ENCODE data around the gene TMBIM4. TPM values are rescaled to one million over a fixed set of nuclear protein-coding genes. Genes with fewer than 3 reads are reported as not detected.

TMBIM4 gene
- total and polyA plus RNA-seq, 4 donors: 58.6 to 154 (median 102) TPM

GRCh38 chr12:66087365-66087943 is 82.3 kb downstream of the TMBIM4 start:
- peak; percentile 59 for DNase-seq (ENCODE audit: low spot score)
- 32% methylated on average over 10 of the region's 10 CpGs for WGBS
- no peaks in the 10 kb centered on the region for H3K4me1 ChIP-seq (ENCODE audit: control insufficient read depth in 4 of 4, insufficient read depth in 4 of 4, low read length in 3 of 4)
- H3K27ac ChIP-seq (ENCODE audit: low read depth in 1 of 2, low read length in 2 of 2): no peak overlapping the region
- no peak for TF ChIP-seq FOXA1 (IDR thresholded peaks at IDR 0.05)
- no peak for TF ChIP-seq NR2F2 (IDR thresholded peaks at IDR 0.05)
- no peak for TF ChIP-seq GABPA (IDR thresholded peaks at IDR 0.05 in 1 of 2, conservative IDR thresholded peaks at IDR 0.05 in 1 of 2)
- no peak for TF ChIP-seq JUND (IDR thresholded peaks at IDR 0.05)
- TF ChIP-seq, protein P1, sequence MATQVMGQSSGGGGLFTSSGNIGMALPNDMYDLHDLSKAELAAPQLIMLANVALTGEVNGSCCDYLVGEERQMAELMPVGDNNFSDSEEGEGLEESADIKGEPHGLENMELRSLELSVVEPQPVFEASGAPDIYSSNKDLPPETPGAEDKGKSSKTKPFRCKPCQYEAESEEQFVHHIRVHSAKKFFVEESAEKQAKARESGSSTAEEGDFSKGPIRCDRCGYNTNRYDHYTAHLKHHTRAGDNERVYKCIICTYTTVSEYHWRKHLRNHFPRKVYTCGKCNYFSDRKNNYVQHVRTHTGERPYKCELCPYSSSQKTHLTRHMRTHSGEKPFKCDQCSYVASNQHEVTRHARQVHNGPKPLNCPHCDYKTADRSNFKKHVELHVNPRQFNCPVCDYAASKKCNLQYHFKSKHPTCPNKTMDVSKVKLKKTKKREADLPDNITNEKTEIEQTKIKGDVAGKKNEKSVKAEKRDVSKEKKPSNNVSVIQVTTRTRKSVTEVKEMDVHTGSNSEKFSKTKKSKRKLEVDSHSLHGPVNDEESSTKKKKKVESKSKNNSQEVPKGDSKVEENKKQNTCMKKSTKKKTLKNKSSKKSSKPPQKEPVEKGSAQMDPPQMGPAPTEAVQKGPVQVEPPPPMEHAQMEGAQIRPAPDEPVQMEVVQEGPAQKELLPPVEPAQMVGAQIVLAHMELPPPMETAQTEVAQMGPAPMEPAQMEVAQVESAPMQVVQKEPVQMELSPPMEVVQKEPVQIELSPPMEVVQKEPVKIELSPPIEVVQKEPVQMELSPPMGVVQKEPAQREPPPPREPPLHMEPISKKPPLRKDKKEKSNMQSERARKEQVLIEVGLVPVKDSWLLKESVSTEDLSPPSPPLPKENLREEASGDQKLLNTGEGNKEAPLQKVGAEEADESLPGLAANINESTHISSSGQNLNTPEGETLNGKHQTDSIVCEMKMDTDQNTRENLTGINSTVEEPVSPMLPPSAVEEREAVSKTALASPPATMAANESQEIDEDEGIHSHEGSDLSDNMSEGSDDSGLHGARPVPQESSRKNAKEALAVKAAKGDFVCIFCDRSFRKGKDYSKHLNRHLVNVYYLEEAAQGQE (IDR thresholded peaks at IDR 0.05): no peak
- TF ChIP-seq, protein P2, sequence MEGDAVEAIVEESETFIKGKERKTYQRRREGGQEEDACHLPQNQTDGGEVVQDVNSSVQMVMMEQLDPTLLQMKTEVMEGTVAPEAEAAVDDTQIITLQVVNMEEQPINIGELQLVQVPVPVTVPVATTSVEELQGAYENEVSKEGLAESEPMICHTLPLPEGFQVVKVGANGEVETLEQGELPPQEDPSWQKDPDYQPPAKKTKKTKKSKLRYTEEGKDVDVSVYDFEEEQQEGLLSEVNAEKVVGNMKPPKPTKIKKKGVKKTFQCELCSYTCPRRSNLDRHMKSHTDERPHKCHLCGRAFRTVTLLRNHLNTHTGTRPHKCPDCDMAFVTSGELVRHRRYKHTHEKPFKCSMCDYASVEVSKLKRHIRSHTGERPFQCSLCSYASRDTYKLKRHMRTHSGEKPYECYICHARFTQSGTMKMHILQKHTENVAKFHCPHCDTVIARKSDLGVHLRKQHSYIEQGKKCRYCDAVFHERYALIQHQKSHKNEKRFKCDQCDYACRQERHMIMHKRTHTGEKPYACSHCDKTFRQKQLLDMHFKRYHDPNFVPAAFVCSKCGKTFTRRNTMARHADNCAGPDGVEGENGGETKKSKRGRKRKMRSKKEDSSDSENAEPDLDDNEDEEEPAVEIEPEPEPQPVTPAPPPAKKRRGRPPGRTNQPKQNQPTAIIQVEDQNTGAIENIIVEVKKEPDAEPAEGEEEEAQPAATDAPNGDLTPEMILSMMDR (IDR thresholded peaks at IDR 0.05; ENCODE audit: low read depth, low read length, missing input control): peak; percentile 85
- TF ChIP-seq, protein P3, sequence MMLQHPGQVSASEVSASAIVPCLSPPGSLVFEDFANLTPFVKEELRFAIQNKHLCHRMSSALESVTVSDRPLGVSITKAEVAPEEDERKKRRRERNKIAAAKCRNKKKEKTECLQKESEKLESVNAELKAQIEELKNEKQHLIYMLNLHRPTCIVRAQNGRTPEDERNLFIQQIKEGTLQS (IDR thresholded peaks at IDR 0.05): no peak
- TF ChIP-seq RAD21 (IDR thresholded peaks at IDR 0.05): peak; percentile 92 to 93
- TF ChIP-seq HNF4A (conservative IDR thresholded peaks at IDR 0.05): no peak
- no peak for TF ChIP-seq RXRA (IDR thresholded peaks at IDR 0.05)
- TF ChIP-seq HNF4G (IDR thresholded peaks at IDR 0.05): no peak
- no peak for TF ChIP-seq FOXA2 (IDR thresholded peaks at IDR 0.05)
- peak; percentile 75 for TF ChIP-seq YY1 (IDR thresholded peaks at IDR 0.05)
- no peak for TF ChIP-seq ZBTB33 (IDR thresholded peaks at IDR 0.05)
- no peak for TF ChIP-seq MAX (IDR thresholded peaks at IDR 0.05)
- no peaks in the 10 kb centered on the region for H3K36me3 ChIP-seq (ENCODE audit: control insufficient read depth in 4 of 4, insufficient read depth in 3 of 4, low read depth in 1 of 4, low read length in 3 of 4)
- H3K4me3 ChIP-seq (ENCODE audit: low read depth in 1 of 3, low read length in 3 of 3): no peak overlapping the region
- H3K27me3 ChIP-seq (ENCODE audit: control insufficient read depth in 4 of 4, insufficient read depth in 4 of 4, low read length in 3 of 4): no peaks in the 10 kb centered on the region
- H3K9ac ChIP-seq (ENCODE audit: low read depth in 1 of 2, low read length in 2 of 2): no peak overlapping the region
- no peaks in the 10 kb centered on the region for H3K9me3 ChIP-seq (ENCODE audit: control insufficient read depth in 4 of 4, low read length in 3 of 4)

- Histone ChIP-seq H3K27ac (ENCODE audit: low read depth in 1 of 2, low read length in 2 of 2) (no peak overlapping the region), H3K9ac (ENCODE audit: low read depth in 1 of 2, low read length in 2 of 2) (no peak overlapping the region), H3K9me3 (ENCODE audit: control insufficient read depth in 4 of 4, low read length in 3 of 4) (no peaks in the 10 kb centered on the region), H3K27me3 (ENCODE audit: control insufficient read depth in 4 of 4, insufficient read depth in 4 of 4, low read length in 3 of 4) (no peaks in the 10 kb centered on the region), H3K4me1 (ENCODE audit: control insufficient read depth in 4 of 4, insufficient read depth in 4 of 4, low read length in 3 of 4) (no peaks in the 10 kb centered on the region), H3K4me3 (ENCODE audit: low read depth in 1 of 3, low read length in 3 of 3) (no peak overlapping the region), H3K36me3 (ENCODE audit: control insufficient read depth in 4 of 4, insufficient read depth in 3 of 4, low read depth in 1 of 4, low read length in 3 of 4) (no peaks in the 10 kb centered on the region)
- WGBS: 86% methylated on average over 2 of the region's 2 CpGs
- DNase-seq (ENCODE audit: low spot score): no peak
- TF ChIP-seq TAF1 (conservative IDR thresholded peaks at IDR 0.05): no peak
- TF ChIP-seq EGR1 (IDR thresholded peaks at IDR 0.05; ENCODE audit: low read depth in 2 of 2): no peak
- no peak for TF ChIP-seq HNF4A (conservative IDR thresholded peaks at IDR 0.05)
- TF ChIP-seq JUND (IDR thresholded peaks at IDR 0.05): no peak
- no peak for TF ChIP-seq YY1 (IDR thresholded peaks at IDR 0.05)
- no peak for TF ChIP-seq RXRA (IDR thresholded peaks at IDR 0.05)
- TF ChIP-seq RAD21 (IDR thresholded peaks at IDR 0.05): no peak
- no peak for TF ChIP-seq GABPA (IDR thresholded peaks at IDR 0.05 in 1 of 2, conservative IDR thresholded peaks at IDR 0.05 in 1 of 2)
- TF ChIP-seq, protein P1 (IDR thresholded peaks at IDR 0.05): no peak
- no peak for TF ChIP-seq NR2F2 (IDR thresholded peaks at IDR 0.05)
- no peak for TF ChIP-seq MAX (IDR thresholded peaks at IDR 0.05)
- no peak for TF ChIP-seq FOXA2 (IDR thresholded peaks at IDR 0.05)
- TF ChIP-seq, protein P3 (IDR thresholded peaks at IDR 0.05): no peak
- no peak for TF ChIP-seq HNF4G (IDR thresholded peaks at IDR 0.05)
Observed at GRCh38 chr12:66085998-66086397, 83.8 kb downstream of the TMBIM4 start.
